GM12891 (cell line): ENCODE measurements around the gene ADGRB3.

Source experiments
- POLR2A ChIP-seq: IDR thresholded peaks from 2 replicates; pipeline ENCODE4 v1.6.1; 2011; ENCODE audit warnings: low read depth, low read length, control low read depth
- TAF1 ChIP-seq: IDR thresholded peaks from 2 replicates; pipeline ENCODE4 v1.6.1; 2011; ENCODE audit warnings: low read depth, low read length, control low read depth

DNA sequence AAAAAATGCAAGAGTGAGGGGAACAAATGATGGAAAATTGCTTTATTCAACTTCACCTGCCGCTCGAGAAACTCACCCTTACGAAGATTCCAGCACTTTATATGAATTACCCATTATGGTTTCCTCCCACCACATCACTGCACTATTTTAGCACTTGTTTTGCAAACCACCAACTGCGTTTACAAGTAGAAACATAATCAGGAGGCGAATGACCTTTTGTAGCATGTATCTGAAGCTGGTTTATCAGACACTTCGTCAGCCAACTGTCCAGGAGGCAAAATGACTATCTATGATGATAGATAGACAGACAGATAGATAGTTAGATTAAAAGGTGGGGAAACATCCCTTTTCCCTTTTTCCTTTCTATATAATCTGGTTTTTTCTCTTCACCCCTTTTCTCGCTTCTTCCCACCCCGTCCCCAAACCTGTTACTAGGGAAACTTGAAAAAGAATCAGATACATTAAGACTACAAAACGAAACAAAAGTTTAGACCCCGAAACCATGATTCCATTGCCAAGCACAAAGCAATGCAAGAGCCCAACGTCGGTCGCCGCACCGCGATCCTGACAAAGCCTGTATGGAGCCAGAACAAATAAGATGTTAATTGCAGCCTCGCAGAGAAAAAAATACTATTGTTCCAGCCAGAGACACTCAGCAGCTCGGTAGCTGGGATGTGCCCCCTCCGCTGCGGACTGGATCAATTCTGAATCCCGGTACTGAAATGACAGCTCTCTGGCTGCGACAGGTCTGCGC is 933 bp upstream of the ADGRB3 start:
- TF ChIP-seq TAF1: no peak
- no peak for TF ChIP-seq POLR2A
